Left ventricle myocardium inferior (tissue), 1 donor: ENCODE results near the gene KRTAP10-10. TPM values are rescaled to one million over a fixed set of nuclear protein-coding genes. Genes with fewer than 3 reads are reported as not detected.

Experiments used
- DNase-seq: peaks from one replicate; pipeline ENCODE4 v3.0.0-alpha.2; 2020
- H3K27ac ChIP-seq: fragments of 200-600 bp; replicated peaks from 2 replicates; pipeline ENCODE4 v1.8.0; 2021
- H3K27me3 ChIP-seq: fragments of 200-600 bp; 2 replicates; pipeline ENCODE4 v1.8.0; 2021; ENCODE audit warnings: low read depth
- H3K36me3 ChIP-seq: fragments of 200-600 bp; 2 replicates; pipeline ENCODE4 v1.8.0; 2021
- H3K4me1 ChIP-seq: fragments of 200-600 bp; 2 replicates; pipeline ENCODE4 v1.8.0; 2021
- H3K4me3 ChIP-seq: fragments of 200-600 bp; 2 replicates; pipeline ENCODE4 v1.8.0; 2021; ENCODE audit warnings: mild to moderate bottlenecking, moderate library complexity
- H3K9me3 ChIP-seq: fragments of 200-600 bp; replicated peaks from 2 replicates; pipeline ENCODE4 v1.8.0; 2021
- intact Hi-C: fragments of 100-400 bp; cut with micrococcal nuclease; formaldehyde crosslinking; loops from one replicate; pipeline ENCODE4 v1.11.0; 2022
- total RNA-seq: library from RNA; stranded (reverse); fragmentation: NEBNext Ultra II Directional; extraction: Animal tissue kit (Norgen Biotek cat#: 25700); gene quantifications from one replicate; pipeline ENCODE4 v1.2.1, GENCODE V29; 2021
- TF ChIP-seq, protein P1 (sequence below): fragments of 200-600 bp; IDR thresholded peaks from 2 replicates; pipeline ENCODE4 v1.8.0; 2021; ENCODE audit warnings: antibody characterized with exemption, mild to moderate bottlenecking, borderline replicate concordance
- donor health status: DM: no; HTN: yes; CAD: no; lungs with severe emphysema.

The KRTAP10-10 gene
- total RNA-seq, 1 donor from 2014 or later = not detected

GRCh38 chr21:44664691-44665090, 27.5 kb downstream of the KRTAP10-10 start:
- no peak overlapping the region for H3K27ac ChIP-seq
- peaks cover 5% of the 10 kb centered on the region for H3K27me3 ChIP-seq
- DNase-seq = no peak
- H3K36me3 ChIP-seq = no peaks in the 10 kb centered on the region
- H3K9me3 ChIP-seq = peaks cover 20% of the 10 kb centered on the region
- no peak overlapping the region for H3K4me3 ChIP-seq
- TF ChIP-seq, protein P1, sequence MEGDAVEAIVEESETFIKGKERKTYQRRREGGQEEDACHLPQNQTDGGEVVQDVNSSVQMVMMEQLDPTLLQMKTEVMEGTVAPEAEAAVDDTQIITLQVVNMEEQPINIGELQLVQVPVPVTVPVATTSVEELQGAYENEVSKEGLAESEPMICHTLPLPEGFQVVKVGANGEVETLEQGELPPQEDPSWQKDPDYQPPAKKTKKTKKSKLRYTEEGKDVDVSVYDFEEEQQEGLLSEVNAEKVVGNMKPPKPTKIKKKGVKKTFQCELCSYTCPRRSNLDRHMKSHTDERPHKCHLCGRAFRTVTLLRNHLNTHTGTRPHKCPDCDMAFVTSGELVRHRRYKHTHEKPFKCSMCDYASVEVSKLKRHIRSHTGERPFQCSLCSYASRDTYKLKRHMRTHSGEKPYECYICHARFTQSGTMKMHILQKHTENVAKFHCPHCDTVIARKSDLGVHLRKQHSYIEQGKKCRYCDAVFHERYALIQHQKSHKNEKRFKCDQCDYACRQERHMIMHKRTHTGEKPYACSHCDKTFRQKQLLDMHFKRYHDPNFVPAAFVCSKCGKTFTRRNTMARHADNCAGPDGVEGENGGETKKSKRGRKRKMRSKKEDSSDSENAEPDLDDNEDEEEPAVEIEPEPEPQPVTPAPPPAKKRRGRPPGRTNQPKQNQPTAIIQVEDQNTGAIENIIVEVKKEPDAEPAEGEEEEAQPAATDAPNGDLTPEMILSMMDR = no peak
- H3K4me1 ChIP-seq = no peaks in the 10 kb centered on the region
- intact Hi-C loops = no loop called here

DNA sequence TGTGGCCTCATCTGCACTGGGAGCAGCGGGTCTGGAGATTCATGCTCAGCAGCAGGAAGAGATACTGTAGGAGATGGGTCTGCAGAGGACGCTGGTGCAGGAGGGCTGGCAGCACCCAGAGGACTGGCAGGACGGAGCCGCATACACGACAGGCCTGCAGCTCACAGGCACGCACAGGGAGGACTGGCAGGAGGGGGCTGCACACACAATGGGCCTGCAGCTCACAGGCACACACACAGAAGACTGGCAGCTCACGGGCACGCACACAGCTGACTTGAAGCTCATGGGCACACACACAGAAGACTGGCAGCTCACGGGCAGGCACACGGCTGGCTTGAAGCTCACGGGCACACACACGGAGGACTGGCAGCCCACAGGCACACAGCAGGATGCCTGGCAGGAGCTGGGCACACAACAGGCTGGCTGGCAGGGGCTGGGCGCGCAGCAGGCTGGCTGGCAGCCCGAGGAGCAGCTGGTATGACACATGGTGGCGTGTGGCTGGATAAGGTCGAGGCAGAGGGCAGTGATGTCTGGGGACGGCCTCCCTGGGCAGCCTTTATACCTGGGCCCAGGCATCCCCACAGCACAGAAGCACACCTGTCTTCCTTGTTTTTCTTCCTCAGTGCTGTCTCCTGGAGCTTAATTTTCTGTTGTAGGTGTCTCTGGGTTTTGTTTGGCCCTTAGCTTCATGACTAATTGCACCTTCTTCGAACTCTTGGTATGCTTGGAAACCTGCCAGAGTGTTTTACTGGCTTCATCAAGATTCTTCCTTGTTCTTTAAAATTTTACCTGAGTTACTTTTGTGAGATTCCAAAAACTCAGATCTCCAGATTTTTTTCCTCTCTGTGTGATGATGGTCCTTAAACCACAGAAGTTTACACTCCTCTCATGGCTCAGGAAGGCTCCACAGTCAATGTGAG, 29.5 kb downstream of the KRTAP10-10 start, which contains the start of gene KRTAP12-2:
Gene KRTAP12-2, minus strand, starts transcription at position 527 of the 920 bp plus-strand sequence. Its CDS starts 41 bp downstream, at position 486.
- H3K36me3 ChIP-seq = no peaks in the 10 kb centered on the region
- DNase-seq = peak; percentile 71
- intact Hi-C loops = no loop called here
- no peak within 1 kb of the TSS for H3K4me3 ChIP-seq
- H3K27ac ChIP-seq = peak within 1 kb of the TSS; percentile 44
- TF ChIP-seq, protein P1 = no peak
- peaks cover 37% of the 10 kb centered on the region for H3K9me3 ChIP-seq
- no peaks in the 10 kb centered on the region for H3K4me1 ChIP-seq
- H3K27me3 ChIP-seq = peaks cover 5% of the 10 kb centered on the region

DNA sequence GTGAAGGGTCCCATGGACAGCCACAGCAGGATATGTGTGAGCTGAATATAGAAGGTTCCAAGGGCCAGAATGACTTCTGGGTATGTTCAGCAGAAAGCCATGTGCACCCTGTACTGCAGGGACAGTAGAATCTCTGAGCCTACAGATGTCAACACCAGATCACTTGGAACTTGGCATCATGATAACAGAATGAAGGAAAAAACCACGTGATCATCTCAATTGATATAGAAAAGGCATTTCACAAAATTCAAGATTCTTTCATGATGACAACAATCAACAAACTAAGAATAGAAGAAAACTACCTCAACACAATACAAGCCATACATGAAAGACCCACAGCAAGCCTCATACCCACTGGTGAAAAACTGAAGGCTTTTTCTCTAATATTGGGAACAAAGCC, 30.5 kb downstream of the KRTAP10-10 start:
- H3K9me3 ChIP-seq = peaks cover 47% of the 10 kb centered on the region
- no peak for DNase-seq
- intact Hi-C loops = no loop called here

GRCh38 chr21:44670642-44671432, 33.7 kb downstream of the KRTAP10-10 start:
- Histone ChIP-seq H3K27me3 (peaks cover 5% of the 10 kb centered on the region), H3K4me1 (no peaks in the 10 kb centered on the region), H3K27ac (no peak overlapping the region), H3K4me3 (no peak overlapping the region), H3K9me3 (peaks cover 42% of the 10 kb centered on the region), H3K36me3 (no peaks in the 10 kb centered on the region)
- DNase-seq = no peak
- intact Hi-C loops = no loop called here
- TF ChIP-seq, protein P1 = no peak

More for the DNA sequence above, 30.5 kb downstream of the KRTAP10-10 start:
- TF ChIP-seq, protein P1 = no peak
- Histone ChIP-seq H3K4me1 (no peaks in the 10 kb centered on the region), H3K4me3 (no peak overlapping the region), H3K27me3 (peaks cover 5% of the 10 kb centered on the region), H3K36me3 (no peaks in the 10 kb centered on the region), H3K27ac (no peak overlapping the region)

DNA sequence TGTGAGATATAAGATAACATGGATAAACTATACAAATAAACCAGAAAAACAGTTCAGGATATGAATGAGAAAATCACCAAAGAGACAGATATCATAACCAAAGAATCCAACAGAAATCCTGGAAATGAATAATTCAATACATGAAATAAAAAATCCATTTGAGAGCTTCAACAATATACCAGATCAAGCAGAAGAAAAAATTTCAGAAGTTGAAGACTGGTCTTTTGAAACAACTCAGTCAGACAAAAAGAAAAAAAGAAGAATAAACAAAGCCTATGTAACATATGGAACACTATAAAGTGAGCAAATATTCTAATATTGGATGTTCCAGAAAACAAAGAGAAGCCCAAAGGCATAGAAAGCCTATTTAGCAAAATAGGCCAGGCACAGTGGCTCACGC, 34.8 kb downstream of the KRTAP10-10 start:
- no peak overlapping the region for H3K4me3 ChIP-seq
- H3K27me3 ChIP-seq = peaks cover 5% of the 10 kb centered on the region
- TF ChIP-seq, protein P1 = no peak
- peaks cover 42% of the 10 kb centered on the region for H3K9me3 ChIP-seq
- no peaks in the 10 kb centered on the region for H3K36me3 ChIP-seq
- no peak overlapping the region for H3K27ac ChIP-seq
- DNase-seq = no peak
- H3K4me1 ChIP-seq = no peaks in the 10 kb centered on the region
- intact Hi-C loops = no loop called here
